Measurements from ENCODE around the gene GABRB3. TPM values are rescaled to one million over a fixed set of nuclear protein-coding genes. Genes with fewer than 3 reads are reported as not detected.
"Not testable (repeated sequence)": the region's sequence is repeated elsewhere in the genome, so short reads cannot be mapped to it uniquely, and the experiment has no call there.

GABRB3 gene
- polyA plus RNA-seq, 4 donors: 5.9 to 8.1 (median 7.1) TPM

DNA sequence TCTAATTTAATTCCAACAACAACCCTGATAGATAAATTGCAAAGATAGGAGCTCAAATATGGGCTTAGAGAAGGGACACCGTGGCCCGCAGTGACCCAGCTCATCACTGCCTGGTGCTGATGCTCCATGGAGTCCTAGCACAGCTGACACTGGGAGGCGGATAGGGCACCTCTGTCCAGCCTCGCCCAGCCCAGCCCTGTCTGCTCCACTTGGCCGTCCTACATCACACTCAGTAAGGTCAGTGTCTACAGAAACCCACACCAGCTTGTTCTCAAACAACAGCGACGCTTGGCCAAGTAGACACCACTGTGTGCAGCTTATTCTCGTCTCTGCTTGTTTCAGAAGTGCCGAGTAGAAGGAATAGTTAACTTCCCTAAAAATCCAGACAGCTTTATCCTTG, 33.9 kb downstream of the GABRB3 start:
- DNase-seq (ENCODE audit: low read depth in 4 of 4, low spot score in 3 of 4): no peak

DNA sequence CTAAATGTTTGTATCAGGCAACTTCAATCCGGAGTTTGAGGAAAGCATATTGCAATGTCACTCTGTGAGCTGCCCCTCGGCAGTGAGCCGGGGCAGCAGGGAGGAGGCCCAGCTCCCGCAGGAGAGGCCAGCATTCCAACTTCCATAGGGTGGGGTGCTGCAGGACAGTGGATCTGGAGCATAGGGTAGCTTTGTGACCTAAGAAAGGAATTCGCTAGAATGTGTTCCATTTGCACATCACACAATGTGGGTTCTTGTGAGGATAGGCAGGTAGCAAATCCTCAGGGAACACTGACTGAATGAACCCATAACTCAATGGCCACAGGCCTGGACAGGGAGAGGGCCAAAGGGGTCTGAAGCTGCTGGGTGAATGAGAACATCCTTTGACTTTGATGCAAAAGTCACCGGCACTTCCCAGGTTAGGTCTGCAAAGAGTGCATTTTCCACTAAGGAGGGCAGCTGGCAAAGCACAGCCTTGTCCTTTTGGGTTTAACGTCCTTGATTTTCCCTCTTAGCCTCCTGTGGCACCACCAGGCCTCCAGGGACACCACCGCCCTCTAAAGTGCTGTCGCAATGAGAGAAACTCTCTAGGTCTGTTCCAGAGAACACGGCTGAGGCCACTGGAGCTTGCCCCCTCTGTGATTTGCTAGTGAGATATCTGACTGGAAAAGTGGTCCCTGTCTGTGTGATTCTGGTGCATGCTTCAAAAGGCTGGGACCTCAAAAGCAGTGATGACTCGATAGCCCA, 36.2 kb downstream of the GABRB3 start:
- no peak for DNase-seq (ENCODE audit: low read depth in 4 of 4, low spot score in 3 of 4)

DNA sequence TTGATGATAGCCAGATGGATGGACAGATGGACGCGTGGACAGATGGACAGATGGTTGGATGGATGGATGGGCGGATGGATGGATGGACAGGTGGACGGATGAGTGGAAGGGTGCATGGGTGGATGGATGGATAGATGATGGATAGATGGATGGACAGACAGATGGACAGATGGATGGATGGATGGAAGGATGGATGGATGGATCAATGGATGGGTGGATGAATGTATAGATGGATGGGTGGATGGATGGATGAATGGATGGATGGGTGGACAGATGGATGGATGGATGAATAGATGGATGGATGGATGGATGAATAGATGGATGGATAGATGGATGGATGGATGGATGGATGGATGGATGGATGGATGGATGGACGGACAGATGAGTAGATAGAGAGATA, 40.9 kb downstream of the GABRB3 start:
- no peak for DNase-seq (ENCODE audit: low read depth in 4 of 4, low spot score in 3 of 4)

- no peak for DNase-seq (ENCODE audit: low read depth in 4 of 4, low spot score in 3 of 4)
Measured at GRCh38 chr15:26729581-26729980, 43.3 kb downstream of the GABRB3 start.

DNA sequence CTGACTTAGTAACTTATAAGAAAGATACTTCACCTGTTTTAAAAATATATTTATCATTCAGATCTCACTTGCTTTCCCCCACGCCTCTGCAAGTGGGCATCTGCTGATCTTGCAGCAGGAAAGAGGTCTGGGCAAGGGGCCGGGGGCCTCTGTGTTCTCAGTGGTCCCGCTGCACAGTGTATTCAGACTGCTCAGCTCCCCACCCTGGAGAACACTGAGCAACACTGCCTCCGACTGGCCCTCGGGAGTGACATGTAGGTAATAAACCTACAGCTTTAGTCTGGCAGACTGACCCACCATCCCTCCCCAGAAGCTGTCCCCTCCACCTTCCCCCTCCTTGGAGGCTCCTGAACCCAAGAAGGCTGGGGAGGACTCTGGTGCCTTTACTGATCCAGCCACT, 43.8 kb downstream of the GABRB3 start:
- no peak for DNase-seq (ENCODE audit: low read depth in 4 of 4, low spot score in 3 of 4)

GRCh38 chr15:26724381-26725150, 48.3 kb downstream of the GABRB3 start:
- DNase-seq (ENCODE audit: low read depth in 4 of 4, low spot score in 3 of 4): no peak

- no peak for DNase-seq (ENCODE audit: low read depth in 4 of 4, low spot score in 3 of 4)
Measured at GRCh38 chr15:26722621-26723160, 50.2 kb downstream of the GABRB3 start.

- peak in 1 of 4 donors; percentile 15 for DNase-seq (ENCODE audit: low read depth in 4 of 4, low spot score in 3 of 4)
Measured at GRCh38 chr15:26721232-26721967, 51.5 kb downstream of the GABRB3 start.

DNA sequence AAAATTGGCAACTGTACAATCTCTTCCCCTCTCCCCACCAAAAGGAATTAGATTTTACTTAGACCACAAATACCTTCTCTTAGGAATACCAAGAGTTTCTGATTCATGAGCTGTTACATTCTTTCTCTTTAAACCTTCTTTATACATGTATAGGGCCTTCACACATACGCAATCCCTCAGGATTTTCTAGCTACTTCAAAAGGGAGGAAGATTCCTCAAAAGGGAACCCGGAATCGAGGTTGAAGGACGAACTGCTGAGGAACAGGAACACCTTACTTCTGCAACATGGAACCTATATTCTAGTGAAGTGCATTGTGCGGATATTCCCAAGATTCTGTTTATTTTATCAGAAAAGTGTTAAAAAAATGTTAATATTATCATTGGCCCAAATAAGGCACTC, 52.3 kb downstream of the GABRB3 start:
- DNase-seq (ENCODE audit: low read depth in 4 of 4, low spot score in 3 of 4): no peak

DNA sequence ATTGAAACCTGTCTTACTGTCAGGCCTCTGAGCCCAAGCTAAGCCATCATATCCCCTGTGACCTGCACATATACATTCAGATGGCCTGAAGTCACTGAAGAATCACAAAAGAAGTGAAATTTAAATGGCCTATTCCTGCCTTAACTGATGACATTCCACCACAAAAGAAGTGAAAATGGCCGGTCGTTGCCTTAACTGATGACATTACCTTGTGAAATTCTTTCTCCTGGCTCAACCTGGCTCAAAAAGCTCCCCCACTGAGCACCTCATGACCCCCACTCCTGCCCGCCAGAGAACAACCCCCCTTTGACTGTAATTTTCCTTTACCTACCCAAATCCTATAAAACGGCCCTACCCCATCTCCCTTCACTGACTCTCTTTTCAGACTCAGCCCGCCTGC, 53.0 kb downstream of the GABRB3 start:
- DNase-seq (ENCODE audit: low read depth in 4 of 4, low spot score in 3 of 4): not testable (repeated sequence)

DNA sequence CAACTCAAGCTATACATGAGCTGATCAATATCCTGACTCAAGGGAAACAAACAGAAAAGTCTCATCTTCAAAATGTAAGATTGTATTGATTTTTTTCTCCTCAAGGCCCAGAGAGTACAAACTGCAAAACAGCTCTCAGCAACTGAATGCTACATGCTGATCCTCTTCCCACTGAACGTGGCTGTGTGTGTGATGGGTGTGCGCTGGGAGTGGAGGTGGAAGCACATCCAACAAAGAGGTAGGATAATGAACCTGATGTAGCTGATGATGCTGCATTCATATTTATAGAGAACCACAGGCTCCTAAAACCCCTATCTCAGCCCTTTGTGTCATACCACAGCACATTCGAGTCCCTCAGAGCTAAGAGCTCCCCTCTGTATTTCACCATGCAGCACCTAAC, 56.8 kb downstream of the GABRB3 start:
- no peak for DNase-seq (ENCODE audit: low read depth in 4 of 4, low spot score in 3 of 4)

DNA sequence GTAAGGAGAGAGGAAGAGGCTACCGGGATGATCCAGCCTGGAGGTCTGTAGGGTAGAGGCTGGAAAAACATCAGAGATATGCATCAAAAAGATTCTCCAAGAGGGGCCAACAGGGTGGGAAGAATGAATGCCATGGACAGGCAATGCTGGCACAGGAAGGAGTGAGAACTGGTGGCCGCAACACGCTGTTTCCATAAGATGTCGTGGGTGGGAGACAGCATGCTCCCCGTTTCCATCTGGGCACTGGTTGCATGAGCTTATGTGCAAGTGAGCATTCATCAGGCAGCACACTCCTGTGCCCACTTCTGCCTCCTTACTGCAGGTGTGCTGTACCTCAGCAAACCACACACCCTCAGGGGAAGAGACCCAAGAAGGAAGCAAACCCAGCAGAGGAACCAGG, 59.4 kb downstream of the GABRB3 start:
- no peak for DNase-seq (ENCODE audit: low read depth in 4 of 4, low spot score in 3 of 4)

GRCh38 chr15:26712335-26712734, 60.5 kb downstream of the GABRB3 start:
- DNase-seq (ENCODE audit: low read depth in 4 of 4, low spot score in 3 of 4): no peak

- no peak for DNase-seq (ENCODE audit: low read depth in 4 of 4, low spot score in 3 of 4)
Measured at GRCh38 chr15:26711445-26711844, 61.4 kb downstream of the GABRB3 start.

DNA sequence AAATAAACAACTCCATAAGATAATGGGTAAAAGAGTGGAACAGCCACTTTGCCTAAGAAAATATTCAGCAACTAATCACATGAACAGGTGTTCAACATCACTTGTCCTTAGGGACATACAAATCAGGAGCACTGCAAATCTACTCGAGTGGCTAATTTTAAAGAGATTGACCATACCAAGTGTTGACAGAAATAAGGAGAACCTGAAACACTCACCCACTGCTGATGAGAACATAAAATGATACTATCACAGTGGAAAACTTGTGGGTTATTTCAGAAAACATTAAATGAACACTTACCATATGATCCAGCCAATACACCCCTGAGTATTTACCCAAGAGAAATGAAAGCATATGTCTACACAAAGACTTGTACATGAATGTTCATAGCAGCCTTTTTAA, 70.5 kb downstream of the GABRB3 start:
- DNase-seq (ENCODE audit: low read depth in 4 of 4, low spot score in 3 of 4): no peak

- no peak for DNase-seq (ENCODE audit: low read depth in 4 of 4, low spot score in 3 of 4)
Measured at GRCh38 chr15:26698555-26698954, 74.3 kb downstream of the GABRB3 start.

- DNase-seq (ENCODE audit: low read depth in 4 of 4, low spot score in 3 of 4): no peak
Measured at GRCh38 chr15:26697913-26698312, 75.0 kb downstream of the GABRB3 start.

GRCh38 chr15:26691249-26691648, 81.6 kb downstream of the GABRB3 start:
- DNase-seq (ENCODE audit: low read depth in 4 of 4, low spot score in 3 of 4): no peak

- no peak for DNase-seq (ENCODE audit: low read depth in 4 of 4, low spot score in 3 of 4)
Measured at GRCh38 chr15:26690778-26691177, 82.1 kb downstream of the GABRB3 start.

DNA sequence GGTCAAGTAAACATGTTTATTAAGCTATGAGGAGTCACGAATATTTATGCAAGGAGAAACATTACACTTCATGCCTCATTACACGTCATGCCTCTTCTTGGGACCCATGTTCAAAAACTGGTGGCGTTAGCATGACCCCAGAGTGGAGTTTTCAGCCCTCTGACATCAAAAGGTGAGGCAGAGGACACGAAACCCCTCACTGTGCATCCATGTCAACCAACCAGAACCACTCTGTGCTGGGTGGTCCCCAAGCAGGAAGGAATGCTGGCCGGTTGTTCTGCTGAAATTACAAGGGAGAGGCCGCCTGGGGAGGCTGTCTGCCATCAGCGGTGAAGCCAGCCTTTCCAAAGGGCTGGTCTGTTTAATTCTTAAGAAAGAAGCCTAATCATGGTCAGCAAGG, 83.4 kb downstream of the GABRB3 start:
- peak in 1 of 4 donors; percentile 10 for DNase-seq (ENCODE audit: low read depth in 4 of 4, low spot score in 3 of 4)

DNA sequence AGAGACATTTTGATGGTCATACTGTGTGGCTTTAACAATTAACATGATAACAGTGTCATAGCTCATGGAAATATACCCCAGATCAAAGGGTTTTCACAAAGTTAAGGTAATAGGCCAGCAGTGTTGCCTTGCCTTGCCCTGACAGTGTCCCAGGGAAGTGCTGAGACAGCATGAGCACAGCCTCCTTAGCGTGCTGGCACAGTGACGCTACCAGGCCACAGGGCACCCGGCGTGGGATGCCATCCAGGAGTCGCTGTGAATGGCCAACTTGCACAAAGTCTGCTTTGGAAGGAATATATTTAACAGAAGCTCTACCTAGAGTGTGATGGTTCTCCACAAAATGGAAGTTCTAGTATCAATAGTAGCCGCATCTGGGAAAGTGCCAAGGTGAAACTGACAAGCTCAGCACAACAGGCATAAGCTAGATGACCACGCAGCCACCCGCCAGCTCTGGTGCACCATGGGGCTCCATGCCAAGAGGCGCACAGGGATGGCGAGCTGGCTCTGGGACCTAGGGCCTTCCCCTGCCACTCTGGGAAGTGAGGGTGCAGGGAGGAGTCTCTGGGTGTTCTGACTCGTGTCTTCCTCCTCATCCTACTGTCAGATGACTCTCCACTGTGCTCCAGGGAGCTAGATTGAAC, 86.2 kb downstream of the GABRB3 start:
- DNase-seq (ENCODE audit: low read depth in 4 of 4, low spot score in 3 of 4): no peak

Measured in right renal pelvis (tissue), 4 donors.